HG03196 (cell line): ENCODE data around the gene KIF26A.
"Not testable (repeated sequence)": the region's sequence is repeated elsewhere in the genome, so short reads cannot be mapped to it uniquely, and the experiment has no call there.

ENCODE experiments used
- ATAC-seq: cut with Tn5 transposase; IDR thresholded peaks from one replicate; pipeline ENCODE4 v1.9.1; 2021; ENCODE audit not compliant: unreplicated experiment

KIF26A gene

DNA sequence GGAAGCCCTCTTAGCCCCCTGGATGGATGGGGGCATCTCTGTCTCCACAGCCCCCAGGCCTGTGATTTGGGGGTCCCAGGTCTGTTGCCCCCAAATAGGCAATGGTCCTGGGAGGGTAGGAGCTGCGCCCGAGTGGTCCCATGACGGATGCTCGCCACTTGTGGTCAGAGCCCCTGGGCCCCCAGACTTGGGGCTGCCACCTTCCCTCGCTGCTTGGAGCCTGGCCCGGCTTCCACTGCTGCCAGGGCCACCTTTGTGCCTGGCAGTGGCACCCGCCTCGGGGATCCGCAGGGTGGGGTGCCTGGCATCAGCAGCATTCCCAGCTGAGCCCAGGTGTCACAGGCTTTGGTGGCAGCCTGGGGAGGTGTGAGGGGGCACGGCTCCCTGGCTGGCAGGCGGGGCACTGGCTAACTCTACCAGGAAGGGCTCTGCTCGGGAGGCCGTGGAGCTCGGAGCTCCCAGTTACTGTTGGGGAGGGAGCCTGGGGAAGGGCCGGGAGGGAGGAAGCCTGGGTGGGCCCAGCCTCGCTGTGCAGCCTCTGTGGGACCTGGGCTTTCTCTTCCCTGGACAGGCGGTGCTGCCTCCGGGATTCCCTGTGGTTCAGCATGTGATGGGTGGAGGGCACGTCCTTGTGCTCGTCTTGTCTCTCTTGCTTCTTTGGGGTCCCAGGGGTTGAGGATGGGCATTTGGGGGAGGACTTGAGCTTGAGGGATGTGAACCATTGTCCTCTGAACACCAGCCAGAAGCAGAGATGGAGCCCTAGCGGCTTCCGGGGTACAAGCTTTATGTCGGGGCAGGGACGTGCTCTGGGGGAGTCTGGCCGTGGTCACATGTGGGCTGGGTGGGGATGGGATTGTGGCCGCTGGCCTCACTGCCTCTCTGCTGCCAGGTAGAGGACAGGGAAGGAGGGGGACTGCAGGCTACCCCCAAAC, 5.4 kb downstream of the KIF26A start:
- ATAC-seq: no peak

DNA sequence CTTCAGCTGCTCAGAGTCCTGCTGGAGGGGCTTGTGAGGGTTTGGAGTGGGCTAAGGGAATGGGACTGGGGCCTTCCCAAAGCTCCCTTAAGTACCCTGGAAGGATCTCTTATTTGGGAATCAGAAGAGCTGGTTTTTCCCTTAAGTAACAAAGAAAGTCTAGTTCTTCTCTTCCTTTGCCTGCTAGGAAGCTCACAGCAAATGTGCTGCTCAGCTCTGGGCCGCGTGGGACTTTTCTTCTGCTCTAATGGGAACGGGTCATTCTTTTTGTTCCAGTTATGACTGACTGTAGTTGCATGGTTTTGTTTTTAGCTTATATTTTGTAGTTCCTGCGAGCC, 6.0 kb downstream of the KIF26A start:
- no peak for ATAC-seq

DNA sequence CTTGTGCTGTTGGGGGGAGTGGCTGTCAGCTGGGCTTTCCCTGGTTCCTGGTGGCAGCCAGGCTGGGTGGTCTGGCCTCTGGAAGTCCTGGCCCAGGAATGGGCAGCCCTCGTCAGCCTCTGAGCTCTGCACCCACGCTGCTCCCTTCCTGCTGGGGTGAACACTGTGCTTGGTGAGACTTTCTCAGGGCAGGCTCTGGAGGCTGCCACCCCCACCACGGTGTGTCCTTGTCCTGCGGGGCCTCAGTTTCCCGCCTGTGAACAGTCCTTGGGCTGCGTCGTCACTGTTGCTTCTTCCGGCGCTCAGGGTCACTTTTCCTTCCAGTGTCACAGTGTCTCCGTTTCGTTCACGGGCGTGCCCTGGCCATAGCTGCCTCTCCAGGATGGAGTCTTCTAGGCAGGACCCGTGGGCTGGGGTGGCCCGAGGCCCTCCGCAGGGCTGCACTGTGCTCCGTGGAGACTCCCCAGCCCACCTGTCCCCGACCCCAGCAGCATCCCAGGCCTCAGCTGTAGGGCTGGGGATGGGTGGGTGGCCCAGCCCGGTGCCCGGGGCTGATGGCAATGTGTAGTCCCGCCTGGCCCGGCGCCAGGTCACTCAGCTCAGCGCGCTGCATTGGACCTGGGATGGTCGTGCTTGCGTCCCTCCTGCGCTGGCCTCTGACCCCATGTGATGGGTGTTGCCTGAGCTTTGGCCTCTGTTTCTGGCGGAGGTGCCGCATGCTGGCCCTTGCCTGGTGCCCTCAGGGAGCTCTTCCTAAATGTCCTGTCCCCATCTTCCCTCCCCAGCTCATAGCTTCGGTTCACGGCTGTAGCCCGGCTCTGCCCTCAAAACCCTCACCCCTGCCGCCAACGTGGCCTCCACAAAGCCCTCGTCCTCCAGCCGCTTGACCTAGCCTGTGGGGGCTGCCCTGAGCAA, 6.8 kb downstream of the KIF26A start:
- no peak for ATAC-seq

DNA sequence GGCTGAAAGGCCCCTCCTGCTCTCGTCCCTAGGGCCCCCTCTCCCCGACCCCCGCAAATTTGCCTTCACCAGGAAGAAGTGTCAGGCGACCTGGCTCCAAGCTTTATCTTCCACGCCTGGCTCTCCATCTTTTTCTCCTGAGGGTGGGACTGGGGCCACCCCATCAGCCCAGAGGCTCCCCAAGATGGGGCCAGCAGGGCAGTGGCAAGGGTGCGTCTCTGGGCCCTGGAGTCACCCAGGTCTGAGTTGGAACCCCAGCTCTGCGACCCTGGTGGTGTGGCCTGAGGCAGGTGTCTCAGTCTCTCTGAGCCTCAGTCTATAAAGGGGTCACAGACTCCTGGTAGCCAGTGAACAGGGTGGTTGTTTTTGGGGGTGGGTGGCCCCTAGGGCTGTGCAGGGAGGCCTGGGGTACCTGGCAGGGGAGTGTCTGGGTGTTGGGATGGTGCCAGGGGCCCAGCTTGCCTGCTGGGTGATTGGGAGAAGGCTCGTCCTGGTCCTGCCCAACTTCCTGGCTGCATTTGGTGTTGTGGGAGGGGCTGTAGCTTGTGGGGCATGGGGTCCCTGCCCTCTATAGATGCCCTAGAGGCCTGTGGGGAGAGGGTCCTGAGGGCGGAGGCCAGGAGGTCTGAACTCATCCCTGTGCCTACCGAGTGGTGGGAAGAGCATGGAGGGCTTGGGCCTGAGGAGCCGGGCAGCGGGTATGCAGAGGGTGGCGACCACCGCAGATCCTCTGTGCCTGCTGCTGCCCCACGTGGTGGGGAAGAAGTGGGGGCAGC, 7.6 kb downstream of the KIF26A start:
- no peak for ATAC-seq

DNA sequence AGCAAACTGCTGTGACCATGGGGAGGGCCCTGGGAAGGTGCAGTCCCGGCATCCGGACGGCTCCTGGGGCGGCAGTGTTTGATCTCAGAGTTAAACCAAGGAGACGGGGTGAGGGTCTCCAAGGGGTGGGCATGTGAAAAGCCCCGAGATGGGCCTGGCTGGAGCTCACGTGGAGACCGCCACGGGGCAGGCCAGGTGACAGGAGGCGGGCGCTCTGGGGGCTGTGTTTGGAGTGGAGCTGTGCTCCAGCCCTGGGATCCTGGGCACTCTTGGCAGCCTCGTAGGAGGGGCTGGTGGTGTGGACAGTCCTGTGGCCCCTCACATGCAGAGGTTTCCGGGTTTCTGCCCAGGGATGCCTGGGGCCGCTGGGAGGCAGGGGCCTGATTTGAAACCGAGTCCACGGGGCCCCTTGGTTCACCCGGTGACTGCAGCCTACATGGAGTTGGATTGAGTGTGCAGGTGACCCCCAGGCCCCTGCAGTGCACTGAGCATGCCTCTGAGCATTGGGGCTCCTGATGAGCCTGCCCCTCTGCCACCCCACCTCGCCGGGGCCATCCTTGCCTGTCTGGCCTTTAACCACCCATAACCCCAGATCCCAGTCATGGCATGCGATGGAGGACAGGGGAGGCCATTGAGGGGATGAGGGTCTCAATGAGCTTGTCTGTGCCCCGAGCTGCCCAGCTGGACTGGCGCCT, 8.4 kb downstream of the KIF26A start:
- ATAC-seq: no peak

DNA sequence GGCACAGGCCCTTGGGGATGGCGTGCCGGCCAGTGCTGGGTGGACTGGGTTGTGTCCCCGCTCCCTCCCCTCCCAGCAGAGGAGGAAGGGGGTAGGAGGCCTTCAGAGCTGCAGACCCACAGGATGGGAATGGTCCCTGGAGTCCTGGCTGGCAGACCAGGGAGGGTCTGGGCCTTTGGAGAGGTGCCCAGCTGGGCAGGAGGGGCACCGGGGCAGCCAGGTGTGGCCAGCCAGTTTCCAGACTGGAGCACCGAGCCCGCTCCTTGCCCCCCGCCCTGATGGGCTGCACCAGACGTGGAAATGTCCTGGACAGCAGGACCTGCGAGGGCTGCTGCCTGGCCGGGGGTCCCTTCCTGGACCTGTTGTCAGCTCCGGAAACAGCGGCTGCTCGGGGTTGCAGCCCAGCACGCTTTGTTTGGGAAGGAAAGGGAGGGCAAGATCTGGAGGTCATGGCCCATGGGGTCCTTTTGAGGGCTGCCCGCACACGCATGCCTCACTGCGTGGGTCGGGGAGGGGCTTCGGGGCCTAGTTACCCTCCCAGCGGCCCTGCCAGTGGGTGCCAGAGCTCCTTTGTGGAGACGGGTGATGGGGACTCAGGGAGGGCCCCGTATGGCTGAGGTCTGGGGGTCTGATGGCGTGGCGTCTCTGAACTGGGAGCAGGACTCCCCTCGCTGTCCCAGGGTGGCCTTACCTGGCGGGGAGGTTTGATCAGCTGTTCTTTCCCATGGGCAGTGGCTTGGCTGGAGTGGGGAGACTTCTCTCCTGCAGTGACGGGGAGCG, 9.1 kb downstream of the KIF26A start:
- no peak for ATAC-seq

DNA sequence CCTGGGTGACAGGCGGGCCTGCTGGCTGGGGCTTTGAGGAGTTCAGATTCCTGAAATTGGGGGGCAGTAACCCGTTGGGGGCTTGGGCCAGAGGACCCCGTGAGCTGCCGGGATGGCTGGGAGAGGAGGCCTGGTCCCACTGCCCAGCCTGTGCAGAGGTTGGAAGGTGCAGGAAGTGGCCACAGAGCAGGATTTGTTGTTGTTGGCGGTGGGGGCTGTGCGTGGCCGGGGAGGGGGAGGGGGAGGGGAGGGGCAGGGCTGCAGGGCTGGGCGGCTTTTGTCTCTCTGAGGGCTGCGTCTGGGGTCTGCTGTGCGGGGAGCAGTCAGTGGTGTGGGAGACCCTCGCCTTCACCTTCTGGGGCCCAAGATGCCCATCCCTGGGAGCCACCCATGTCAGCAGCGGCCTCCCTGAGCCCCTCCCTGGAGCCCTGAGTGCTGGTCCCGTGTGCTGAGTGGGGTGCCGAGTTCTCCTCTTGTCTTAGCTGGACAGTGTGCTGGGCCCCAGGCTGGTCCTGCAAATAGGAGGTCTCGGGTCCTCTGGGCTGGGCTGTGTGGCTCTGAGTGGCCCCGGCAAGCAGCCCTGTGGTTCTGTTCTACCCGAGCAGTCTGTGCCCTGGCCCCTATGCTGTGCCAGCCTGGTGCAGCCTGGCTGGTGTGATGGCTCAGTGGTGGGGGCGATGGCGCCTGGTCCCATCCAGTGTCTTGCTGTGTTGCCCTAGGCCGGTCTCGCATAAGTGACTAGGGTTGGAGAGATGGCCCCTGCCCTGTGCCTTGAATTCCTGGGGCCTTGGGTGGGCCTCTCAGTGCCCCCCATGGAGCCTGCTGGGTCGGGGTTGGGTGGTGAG, 10.3 kb downstream of the KIF26A start:
- ATAC-seq: no peak

DNA sequence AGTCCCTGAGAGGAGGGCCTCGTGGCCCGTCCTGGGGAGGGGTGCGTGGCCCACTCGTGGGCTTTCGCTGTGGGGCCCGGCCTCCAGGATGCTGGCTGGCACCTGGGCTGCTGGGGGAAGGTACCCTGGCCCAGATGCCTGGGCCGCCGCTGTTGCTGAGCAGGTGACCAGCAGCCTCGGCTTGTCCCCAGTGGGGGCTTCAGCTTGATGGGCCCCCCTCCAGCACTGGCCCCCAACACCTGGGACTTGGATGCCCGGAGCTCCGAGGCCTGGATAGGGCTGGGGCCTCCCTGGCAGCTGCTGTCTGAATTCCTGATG, 10.8 kb downstream of the KIF26A start:
- no peak for ATAC-seq

DNA sequence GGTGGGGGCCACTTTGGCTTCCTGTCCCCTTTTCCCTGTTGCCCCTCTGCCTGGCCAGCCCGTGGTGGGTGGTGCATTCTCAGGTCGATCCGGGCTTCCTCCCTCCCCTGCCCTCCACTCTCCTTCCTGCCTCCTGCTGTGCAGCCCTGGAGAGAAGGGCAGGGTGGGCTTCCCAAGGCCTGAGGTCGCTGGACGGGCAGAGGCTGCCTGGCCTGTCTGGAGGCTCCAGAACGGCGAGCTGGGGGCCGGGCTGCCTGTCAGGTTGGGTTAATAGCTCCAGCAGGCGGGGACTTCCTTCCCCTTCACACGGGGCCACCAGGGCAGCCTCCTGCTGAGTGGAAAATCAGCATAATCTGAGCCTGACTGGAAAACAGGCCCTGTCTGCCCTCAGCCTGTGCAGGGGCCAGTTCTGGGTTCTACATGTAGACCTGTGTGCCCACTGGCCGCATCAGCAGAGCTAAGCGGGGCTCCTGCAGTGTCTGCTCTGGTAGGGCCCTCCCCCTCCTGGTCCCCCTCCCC, 11.3 kb downstream of the KIF26A start:
- ATAC-seq: no peak

DNA sequence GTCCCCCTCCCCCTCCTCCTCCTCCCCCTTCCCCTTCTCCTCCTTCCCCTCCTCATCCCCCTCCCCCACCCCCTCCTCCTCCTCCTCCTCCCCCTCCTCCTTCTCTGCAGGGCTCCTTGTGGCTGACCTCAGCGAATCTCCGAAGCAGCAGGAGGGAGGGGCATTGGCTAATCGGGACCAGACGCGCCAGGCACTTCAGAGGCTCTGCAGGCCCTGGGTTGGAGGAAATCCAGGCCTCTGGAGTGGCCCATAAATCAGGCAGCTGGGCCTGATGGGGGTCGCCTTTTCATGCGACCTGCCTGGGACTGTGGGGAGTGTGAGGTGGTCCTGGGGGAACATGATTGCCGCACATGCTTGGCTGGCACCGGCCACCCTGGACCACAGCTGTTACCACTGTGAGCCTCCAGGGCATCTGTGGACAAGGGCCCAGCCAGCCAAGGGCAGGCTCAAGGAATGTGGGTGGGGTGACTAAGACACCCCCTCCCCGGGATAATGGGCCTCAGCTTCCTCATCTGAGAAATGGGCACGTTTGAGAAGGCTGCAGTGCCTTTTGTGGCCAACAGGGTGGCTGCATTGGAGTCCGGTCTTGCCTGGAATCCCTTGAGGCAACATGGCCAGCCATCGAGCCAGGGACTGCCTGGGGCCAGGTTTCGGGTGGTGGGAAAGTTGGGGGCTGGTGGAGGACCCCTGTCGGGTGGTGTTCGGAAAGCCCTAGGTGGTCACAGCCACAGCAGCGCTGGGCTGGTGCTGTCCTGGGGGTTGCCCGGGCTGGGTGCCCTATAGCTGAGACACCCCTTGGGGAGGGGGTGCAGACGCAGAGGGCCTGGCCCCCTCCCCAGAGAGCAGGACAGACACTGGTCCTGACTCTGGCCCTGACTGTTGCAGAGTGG, 12.0 kb downstream of the KIF26A start:
- no peak for ATAC-seq

DNA sequence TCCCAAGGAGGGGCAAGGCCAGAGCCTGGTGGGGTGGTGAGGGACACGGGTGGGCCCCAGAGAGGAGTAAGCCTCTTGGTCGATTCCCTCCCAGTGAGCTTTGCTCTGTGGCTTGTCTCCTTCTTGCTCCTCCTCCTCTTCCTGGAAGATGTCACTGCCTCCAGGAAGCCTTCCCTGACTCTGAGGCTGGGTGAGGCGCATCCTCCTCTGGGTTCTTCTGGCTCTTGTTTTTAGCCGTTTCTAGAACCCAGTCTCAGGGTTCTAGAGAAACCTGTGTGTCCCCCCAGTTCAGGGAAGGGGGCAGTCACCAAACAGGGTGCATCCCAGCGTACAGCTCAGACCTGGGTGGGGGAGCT, 12.6 kb downstream of the KIF26A start:
- no peak for ATAC-seq

DNA sequence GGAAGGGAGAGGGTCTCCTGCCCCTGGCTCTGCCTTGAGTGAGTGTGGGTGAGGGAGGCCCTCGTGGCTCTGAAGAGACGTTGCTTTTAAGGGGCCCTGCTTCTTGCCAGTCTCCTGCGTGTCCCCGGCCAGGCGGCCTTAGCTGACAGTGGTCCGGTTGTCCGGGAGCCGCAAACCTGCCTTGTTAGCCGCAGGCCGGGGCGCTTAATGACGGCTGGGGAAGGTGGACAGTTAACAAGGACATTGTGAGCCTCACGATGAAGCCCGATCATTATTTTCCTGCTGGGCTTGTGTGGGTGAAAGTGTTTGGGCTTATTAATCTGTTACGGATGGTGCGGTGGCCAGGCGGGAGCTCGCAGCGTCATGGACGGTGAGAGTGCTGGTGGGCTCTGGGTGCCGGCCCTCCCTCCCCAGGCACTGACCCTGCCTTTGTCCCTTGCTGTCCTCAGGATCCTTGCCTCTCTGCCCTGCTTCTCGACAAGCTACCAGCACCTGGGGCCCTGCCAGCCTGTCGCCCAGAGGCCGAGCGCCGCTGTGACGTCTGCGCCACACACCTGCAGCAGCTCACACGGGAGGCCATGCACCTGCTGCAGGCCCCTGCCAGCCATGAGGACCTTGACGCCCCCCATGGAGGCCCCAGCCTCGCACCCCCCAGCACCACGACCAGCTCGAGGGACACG, 13.3 kb downstream of the KIF26A start:
- ATAC-seq: no peak

DNA sequence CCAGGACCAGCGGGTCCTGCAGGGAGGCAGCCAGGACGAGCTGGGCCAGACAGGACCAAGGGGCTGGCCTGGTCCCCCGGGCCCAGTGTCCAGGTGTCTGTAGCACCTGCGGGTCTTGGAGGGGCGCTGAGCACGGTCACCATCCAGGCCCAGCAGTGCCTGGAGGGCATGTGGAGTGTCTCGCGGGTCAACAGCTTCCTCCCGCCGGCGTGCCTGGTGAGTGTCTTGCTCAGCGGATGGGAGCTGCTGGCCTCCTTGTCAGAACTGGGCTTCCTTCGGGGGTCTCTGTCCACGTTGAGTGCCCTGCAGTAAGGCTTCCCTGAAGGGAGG, 13.8 kb downstream of the KIF26A start:
- no peak for ATAC-seq

DNA sequence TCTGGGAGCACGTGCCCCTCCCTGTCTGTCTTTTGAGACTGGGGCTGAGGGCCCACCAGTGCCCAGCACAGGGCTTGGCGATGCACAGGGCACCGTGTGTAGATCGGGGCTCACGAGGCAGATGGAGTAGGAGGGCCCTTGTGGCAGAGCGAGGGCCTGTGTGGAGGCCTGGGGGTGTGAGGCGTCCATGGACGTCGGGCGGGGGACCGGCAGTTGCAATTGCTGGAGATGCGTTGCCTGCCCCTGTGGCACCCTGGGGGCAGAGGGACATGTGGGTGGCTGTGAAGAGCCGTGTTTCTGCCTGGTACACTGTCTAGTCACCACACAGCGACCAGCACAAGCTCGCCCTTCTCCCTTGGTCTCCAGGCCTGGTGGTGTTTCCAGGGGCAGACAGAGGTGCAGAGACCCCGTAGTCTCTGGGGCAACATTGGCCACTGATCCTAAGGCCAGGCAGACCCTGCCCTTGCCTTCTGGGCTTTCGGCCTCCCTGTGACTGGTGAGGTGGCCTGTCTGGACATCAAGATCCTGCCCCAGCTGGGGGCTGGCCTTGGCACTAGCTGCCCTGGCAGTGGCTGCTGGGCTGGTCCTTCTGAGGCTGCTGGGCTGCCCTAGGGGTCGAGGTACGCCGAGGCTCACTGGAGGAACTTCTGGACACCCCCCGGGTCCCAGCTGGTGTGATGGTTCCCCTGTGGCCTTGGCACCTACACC, 14.5 kb downstream of the KIF26A start:
- ATAC-seq: no peak

DNA sequence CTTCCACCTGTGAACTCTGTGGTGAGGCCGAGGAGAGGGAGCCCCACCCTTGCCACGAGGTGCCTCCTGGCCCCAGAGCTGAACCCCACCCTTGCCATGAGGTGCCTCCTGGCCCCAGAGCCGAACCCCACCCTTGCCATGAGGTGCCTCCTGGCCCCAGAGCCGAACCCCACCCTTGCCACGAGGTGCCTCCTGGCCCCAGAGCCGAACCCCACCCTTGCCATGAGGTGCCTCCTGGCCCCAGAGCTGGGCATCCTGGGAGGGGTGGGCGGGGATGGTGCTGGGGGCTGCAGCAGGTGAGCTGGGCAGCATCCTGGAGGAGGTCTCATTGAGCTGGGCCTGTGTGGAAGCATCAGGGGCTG, 15.0 kb downstream of the KIF26A start:
- not testable (repeated sequence) for ATAC-seq

DNA sequence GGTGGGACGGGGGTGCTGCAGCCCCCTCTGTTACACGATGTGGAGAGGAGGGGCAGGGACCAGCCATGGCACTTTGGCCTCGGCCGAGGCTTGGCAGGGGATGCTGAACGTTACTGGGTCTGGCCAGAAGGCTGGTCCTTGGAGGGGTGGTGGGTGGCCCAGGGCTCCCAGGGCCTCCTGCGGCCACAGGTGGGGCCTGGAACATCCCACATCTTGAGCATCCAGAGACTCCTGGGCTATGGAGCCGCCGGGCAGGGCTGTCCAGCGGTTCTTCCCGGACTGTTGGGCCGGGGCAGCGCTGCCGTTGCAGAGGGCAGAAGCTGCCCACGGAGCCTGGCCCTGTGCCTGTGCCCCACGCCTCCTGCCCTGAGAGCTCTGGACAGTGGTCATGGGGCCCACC, 15.9 kb downstream of the KIF26A start:
- ATAC-seq: no peak

DNA sequence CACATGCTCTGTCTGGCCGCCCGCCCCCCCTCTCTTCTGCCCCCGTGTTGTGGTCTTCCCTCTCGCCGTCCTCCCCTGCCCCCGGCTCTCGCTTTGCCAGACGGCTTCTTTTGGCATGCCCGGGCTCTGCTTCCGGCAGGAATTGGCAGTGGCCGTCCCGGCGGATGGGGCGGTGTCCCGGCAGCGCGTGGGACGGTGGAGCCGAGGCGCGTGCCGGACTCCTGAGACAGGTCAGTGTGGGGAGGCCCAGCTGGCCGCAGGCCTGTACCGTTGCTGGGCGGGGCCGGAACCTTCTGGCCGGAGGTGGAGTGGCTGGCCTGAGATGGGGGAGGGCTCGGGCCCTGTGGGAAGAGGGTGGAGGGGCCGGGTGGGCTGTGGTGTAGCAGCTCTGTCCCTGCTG, 17.1 kb downstream of the KIF26A start:
- no peak for ATAC-seq
